Activated CD4-positive, alpha-beta T cell treated with anti-CD3 and anti-CD28 coated beads, Interleukin-2, amount 50 U/mL, for 4 hours (primary cell): ENCODE results near the gene PSMD8.
"Not testable (repeated sequence)": the region's sequence is repeated elsewhere in the genome, so short reads cannot be mapped to it uniquely, and the experiment has no call there.

ENCODE experiments used
- DNase-seq, 2 experiments: peaks; one replicate each; pipeline ENCODE4 v3.0.0-alpha.2; 2020

The PSMD8 gene

GRCh38 chr19:38362076-38362945 is 12.1 kb upstream of the PSMD8 start:
- DNase-seq = peak; percentile 67 to 68

DNA sequence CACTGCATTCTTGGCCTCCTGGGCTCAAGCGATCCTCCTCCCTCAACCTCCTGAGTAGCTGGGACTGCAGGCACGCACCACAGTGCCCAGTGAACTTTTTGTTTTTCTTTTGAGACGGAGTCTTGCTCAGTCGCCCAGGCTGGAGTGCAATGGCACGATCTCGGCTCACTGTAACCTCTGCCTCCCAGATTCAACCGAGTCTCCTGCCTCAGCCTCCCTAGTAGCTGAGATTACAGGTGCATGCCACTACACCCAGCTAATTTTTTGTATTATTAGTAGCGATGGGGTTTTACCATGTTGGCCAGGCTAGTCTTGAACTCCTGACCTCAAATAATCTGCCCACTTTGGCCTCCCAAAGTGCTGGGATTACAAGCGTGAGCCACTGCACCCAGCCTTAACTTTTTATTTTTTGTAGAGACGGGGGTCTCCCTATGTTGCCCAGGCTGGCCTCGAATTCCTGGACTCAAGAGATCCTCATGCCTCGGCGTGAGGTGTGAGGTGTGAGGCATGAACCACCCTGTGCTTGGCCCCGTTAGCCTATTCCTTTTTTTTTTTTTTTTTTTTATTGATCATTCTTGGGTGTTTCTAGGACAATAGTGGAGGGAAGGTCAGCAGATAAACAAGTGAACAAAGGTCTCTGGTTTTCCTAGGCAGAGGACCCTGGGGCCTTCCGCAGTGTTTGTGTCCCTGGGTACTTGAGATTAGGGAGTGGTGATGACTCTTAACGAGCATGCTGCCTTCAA is 11.3 kb upstream of the PSMD8 start:
- not testable (repeated sequence) for DNase-seq

DNA sequence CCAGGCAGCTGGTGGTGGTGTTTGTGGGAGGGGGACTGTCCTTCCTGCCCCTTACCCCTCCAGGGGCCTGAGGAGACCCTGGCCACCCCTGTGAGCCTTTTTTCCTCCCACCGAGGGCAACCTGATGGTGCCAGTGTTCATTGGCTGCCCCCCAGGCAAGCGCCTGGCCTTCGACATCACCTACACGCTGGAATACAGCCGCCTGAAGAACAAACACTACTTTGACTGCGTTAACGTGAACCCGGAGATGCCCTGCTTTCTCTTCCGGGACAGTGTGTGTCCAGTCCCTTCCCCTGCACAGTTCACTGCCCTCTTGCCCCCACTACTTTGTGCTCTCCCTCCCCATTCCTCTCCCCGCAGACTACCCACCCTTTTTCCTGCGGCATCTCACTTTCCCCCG is 7.3 kb upstream of the PSMD8 start:
- no peak for DNase-seq

DNA sequence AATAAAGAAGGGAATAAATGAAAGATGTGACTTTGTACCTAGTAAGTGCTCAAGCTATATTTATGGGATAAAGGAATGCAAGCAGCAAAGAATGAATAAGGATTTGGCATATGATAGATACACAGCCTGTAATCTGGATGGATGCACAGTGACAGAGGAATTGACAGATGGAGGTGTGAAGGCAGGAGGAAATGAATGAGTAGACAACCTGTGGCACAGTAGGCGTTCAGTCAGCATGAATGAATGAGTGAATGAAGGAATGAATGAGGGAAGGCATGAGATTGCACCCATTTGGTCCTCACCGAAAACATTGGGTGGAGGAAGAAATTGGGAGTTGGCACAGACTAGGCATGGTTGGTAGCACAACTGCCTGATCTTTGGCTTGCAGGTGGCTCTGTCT is 4.8 kb upstream of the PSMD8 start:
- no peak for DNase-seq

DNA sequence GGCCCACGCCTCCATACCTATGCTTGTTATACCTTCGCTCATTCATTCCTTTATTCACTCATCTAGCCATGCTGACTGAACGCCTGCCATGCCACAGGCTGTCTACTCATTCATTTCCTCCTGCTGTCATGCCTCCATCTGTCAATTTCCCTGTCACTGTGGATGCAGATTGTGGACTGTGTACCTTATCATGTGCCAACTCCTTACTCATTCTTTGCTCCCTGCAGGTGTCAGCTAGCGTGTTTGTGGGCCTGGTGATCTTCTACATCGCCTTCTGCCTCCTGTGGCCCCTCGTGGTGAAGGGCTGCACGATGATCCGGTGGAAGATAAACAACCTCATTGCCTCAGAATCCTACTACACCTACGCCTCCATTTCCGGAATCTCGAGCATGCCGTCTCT is 4.1 kb upstream of the PSMD8 start:
- DNase-seq = no peak

DNA sequence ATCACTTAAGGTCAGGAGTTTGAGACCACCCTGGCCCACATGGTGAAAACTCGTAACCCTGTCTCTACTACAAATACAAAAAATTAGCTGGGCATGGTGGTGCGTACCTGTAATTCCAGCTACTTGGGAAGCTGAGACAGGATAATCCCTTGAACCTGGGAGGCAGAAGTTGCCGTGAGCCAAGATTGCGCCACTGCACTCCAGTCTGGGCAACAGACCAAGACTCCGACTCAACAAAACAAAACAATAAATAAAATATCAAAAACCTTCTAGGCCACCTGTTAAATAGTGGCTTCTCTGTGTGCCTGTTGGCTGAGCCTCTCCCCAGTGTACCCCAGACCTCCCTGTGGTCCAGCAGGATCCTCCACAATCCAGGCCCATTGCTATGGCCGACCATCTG is 3.3 kb upstream of the PSMD8 start:
- DNase-seq = no peak

GRCh38 chr19:38373907-38374331 is 452 bp upstream of the PSMD8 start:
- DNase-seq = no peak

DNA sequence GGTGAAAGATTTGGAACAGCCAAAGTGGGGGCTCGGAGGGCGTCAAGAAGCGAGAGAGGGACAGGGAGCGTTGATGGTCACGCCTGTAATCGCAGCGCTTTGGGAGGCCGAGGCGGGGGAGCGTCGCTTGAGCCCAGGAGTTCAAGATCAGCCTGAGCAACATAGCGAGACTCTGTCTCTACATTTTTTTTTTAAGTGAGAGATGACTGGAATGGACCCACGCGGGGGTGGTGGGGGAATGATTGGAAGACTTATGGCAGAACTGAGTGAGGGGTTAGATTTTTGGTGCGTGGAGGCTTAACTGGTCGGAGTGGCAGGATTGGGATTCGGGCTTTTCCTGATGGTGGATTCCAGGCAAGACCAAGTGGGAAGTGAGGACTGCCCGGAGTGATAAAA is 725 bp downstream of the PSMD8 start:
- no peak for DNase-seq

- no peak for DNase-seq
These were observed 1.4 kb downstream of the PSMD8 start for GRCh38 chr19:38375748-38376147.

GRCh38 chr19:38376576-38376975 is 2.2 kb downstream of the PSMD8 start:
- DNase-seq = no peak

GRCh38 chr19:38377052-38377451 is 2.7 kb downstream of the PSMD8 start:
- DNase-seq = no peak

GRCh38 chr19:38378866-38379265 is 4.5 kb downstream of the PSMD8 start:
- DNase-seq = no peak

- DNase-seq = no peak
These were observed 6.8 kb downstream of the PSMD8 start for GRCh38 chr19:38381138-38381537.

DNA sequence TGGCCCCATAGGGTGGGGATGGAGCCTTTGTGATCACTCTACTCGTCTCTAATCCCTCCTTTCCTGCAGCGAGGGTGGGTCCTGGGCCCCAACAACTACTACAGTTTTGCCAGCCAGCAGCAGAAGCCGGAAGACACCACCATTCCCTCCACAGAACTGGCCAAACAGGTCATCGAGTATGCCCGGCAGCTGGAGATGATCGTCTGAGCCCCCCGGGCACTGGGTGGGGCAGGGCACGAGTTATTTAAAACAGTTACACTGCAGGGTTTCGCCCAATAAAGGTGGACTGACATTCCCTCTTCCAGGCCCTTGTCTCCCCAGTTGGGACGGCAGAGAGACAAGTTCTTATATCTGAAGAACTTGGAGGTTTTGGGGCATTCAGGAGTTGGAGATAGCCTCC is 8.8 kb downstream of the PSMD8 start:
- no peak for DNase-seq

DNA sequence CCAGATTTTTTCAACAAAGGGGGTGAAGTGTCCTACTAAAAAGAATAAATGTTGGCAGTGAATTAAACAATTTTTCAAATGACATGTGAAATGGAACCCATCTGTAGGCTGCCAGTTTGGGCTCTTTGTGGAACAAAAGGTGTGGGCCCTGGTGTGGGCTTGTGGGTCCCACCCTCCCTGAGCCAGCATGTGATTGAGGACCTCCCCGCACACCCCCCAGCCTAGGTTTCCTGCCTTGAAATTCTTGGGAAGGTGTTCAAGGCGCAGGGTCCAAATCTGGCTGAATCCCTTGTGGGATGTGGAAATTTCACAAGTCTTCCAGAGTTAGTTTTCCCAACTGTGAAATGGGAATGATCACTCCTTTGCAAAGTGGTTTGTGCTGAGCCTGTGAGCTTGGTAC is 9.4 kb downstream of the PSMD8 start:
- DNase-seq = no peak

- no peak for DNase-seq
These were observed 10.0 kb downstream of the PSMD8 start for GRCh38 chr19:38384209-38385027.

GRCh38 chr19:38385057-38385803 is 10.9 kb downstream of the PSMD8 start:
- no peak for DNase-seq

- DNase-seq = no peak
These were observed 11.5 kb downstream of the PSMD8 start for GRCh38 chr19:38385804-38386257.

DNA sequence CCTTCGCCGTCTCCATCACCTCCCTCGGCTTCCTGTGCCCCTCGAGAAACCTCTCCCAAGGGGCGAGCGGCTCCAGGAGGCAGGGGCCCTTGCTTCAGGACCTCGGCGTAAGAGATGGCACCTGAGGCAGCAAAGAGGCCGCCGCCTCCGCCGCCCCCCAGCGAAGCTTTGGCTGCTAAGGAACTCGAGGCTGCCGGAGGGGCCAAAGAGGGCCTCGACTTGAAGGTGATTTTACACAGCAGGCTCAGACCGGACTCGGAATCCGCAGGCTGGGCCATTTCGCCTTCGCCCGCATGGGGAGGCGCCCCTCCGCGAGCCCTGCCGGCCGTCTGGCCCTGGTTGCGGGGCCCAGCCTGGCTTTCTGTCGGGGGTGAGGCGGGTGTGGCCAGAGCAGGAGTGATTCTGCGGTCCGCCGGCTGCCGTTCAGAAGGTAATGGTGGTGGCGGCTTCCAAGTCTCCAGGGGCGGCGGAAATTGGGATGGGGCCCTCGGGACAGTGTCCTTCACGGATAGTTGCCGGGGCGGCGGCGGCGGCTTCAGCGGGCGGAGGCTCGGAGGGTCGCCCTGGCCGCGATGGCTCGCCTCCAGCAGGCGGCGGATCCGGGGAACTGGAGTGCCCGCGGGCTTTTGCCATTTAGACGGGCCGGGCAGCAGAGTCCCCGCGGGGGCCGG is 12.1 kb downstream of the PSMD8 start:
- no peak for DNase-seq

DNA sequence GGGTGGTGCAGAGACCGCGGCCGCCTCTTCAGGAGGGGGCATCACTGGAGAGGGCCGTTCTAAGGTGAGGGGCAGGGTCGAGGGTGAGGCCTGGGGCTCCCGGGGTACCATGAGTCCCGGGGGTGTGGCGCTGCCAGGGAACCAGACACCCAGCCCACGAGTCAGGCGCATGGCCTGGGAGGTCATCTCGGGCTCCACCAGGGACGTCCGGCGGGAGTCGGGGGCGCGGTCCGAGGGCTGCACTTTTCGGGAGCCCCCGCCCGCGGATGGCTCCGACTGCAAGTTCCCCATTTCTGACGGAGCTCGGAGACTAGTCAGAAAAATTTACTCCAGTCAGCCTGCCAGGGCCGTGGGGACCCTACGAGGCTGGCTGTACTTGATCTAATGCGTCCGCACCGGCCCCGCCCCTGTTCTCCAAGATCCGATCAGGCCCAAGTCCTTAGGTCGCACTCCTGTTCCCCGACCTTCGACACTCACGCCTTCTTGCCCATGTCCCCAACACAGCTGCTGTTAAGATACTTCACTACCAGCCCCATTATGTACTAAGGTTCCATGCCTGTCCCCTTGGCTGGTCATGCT is 12.7 kb downstream of the PSMD8 start:
- DNase-seq = no peak

DNA sequence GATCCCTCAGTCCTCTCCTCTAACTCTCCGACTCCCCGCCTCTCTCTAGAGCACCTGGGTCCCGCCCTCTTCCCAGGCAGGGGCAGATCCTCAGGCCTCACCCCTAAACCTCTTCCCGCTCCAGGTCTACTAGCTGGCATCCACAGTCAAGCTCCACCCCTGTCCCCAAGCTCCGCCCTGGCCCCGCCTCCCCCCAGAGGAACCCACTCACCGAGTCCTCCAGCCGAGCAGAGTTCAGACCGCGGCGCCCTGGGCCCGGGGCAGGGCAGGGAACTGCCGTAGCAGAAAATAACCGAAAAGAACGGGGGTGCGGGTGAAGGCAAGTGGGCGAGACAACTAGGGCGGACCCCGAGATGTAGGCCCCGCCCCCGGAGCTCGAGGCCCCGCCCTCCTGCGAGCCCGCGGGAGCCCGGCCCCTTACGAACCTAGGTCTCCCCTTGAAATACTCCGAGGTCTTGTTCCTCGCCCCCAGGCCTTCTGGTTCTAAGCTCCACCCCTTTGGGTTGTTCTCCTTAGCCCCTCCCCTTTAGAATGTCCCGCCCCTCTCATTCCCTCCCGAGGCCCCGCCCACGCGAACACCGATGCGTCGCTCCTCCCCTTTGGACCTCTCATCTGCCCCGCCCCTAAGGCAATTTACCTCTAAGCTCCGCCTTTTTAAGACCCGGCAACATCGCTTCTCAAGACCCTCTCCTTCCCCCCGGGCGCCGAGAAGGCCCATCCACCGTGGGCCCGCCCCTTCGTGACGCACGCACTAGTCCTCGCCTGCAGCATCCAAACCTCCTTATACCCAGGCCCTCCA is 13.4 kb downstream of the PSMD8 start, which contains the start of gene GGN:
Gene GGN, minus strand, starts transcription at position 485 of the 799 bp plus-strand sequence. CDS start 773 bp downstream, outside the sequence.
- DNase-seq = peak; percentile 77 to 78
